HG02870 (cell line): Measurements from ENCODE around the gene USP3.
"Not testable (repeated sequence)": the region's sequence is repeated elsewhere in the genome, so short reads cannot be mapped to it uniquely, and the experiment has no call there.

Source experiments
- ATAC-seq: cut with Tn5 transposase; IDR thresholded peaks from one replicate; pipeline ENCODE4 v1.9.1; 2021; ENCODE audit warnings: mild to moderate bottlenecking, moderate library complexity; ENCODE audit not compliant: unreplicated experiment

Gene USP3

DNA sequence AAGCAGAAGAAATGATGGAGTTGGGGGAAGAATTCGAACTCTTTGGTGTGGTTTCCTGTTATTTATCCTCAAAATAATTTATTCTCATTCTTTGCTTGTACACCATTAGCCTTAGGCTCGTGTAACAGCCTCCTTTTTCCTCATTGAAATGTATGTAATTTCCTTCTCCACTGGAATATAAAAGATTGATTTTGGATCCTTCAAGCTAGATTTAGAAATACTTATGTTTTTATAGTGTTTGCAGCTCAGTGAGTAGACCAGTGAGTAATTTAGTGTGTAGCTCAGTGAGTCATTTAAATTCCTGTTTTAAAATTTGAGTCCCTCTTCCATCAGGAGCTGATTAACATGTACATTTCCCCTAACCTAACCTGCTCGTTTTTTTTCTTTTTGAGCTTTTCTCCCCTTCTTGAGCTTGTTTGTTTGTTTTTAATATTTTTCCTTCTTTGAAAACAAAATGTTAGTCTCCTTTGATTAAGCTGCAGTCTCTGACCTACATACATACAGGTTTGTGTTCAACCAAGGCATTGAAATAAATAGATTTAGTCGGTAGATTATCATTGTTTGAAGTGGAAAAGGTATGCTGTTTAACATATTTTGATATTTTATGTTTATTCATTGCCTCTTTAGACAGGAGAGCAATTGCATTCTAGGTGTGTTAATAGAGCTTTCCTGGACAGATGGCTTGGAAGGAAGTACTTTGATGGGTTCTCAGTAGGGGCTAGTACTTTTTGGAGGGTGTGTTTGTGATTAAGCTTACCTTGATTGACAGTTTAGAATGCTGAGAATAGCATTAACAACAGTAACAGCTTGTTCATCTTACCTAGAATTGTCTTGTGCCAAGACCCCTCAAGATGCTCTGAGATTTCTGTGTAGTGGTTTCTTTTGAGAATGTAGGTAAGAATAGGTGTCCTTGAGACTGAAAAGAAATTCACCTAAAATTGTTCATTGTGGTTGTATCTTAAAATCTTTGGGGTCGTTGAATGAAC lies 5.9 kb downstream of the USP3 start:
- ATAC-seq, result no peak

DNA sequence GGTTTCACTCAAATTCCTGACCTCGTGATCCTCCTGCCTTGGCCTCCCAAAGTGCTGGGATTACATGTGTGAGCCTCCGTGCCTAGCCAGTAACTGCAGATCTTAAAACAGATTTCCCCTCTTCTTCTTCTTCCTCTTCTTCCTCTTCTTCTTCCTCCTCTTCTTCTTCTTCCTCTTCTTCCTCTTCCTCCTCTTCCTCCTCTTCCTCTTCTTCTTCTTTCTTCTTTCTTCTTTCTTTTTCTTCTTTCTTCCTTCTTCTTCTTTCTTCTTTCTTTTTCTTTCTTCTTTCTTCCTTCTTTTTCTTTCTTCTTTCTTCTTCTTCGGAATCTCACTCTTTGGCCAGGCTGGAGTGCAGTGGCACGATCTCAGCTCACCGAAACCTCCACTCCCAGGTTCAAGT lies 7.8 kb downstream of the USP3 start:
- ATAC-seq, result no peak

DNA sequence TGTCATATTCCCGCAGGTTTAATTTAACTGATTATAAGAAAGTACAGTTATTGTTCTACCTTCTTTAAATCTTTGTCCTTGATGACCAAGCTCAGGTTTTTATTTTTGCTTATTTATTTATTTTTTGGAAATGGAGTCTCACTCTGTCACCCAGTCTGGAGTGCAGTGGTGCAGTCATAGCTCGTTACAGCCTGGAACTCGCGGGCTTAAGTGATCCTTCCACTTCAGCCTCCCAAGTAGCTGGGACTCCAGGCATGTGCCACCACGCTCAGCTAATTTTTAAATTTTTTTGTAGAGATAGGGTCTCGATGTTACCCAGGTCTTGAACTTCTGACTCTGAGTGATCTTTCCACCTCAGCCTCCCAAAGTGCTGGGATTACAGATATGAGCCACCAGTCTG lies 8.9 kb downstream of the USP3 start:
- ATAC-seq, result no peak

DNA sequence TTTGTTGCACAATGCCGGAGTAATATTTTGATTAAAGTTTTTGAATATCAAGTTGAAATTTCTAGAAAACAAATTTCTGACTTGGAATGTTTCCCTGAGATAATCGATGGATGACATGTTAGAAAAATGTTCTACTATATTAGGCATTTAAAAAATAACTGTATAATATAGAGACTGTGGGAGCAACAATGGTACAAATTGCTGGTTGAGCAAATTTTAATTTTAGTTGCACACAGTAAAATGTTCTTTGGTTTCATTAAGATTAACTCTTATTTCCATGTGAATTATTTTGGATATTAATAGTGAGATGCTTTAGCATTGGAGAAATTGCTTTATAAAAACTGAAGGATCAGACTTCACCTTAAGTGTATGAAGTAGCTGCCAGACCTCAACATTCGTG lies 9.3 kb downstream of the USP3 start:
- no peak for ATAC-seq

DNA sequence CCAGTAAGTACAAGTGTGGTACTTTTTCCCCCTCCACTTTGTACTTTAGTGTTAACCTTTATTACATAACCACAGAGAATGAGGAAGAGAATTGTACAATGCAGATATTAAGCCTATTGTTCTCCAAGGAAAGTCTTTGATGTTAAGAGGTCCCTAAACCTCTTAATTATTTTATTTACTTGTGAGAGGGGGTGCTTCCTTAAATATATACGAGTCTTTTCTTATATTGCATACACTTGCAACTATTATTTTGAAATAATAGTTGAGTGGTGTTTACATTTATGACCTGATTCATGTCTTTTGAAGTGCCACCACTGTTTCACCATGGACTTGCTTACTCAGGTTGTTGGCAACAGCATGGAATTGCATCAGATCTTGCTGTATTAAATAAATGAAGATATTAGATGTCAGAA lies 10.1 kb downstream of the USP3 start:
- ATAC-seq, result no peak

DNA sequence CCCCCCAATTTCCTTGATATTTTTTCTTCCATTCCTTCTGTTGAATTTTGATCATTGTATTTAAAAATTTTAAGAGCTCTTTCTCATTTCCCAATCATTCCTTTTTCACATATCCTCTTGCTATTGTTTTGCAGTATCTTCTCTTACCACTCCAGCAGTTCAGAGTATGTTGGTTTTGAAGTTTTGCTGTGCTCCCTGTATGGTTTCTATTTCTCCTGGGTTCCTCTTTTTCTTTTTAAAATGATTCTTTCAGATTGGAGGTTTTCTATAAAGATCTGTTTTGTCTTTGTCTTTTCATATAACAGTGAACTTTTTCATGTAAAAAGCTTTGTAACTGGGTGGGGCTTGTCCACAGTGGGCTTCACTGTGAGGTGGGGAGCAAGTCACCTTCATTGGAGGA lies 12.8 kb downstream of the USP3 start:
- ATAC-seq, result no peak

DNA sequence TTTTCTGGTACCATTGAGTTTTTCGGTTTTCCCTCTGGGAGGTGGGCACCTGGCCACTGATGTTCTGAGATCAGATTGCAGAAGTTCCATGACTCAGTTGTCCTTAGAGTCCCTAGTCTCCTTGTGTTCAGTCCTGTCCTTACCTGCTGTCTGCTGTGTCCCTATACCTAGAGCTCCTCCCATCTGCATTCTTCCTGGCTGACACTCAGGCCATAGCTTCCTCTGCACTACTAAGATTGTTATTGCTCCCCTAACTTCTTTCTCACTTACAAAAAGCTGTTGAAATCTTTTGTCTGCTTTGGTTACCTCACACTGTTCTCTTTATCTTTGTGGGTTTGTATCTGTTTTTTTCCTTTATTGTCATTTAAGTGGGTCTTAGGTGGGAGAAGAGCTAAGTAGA lies 13.2 kb downstream of the USP3 start:
- ATAC-seq, result no peak

DNA sequence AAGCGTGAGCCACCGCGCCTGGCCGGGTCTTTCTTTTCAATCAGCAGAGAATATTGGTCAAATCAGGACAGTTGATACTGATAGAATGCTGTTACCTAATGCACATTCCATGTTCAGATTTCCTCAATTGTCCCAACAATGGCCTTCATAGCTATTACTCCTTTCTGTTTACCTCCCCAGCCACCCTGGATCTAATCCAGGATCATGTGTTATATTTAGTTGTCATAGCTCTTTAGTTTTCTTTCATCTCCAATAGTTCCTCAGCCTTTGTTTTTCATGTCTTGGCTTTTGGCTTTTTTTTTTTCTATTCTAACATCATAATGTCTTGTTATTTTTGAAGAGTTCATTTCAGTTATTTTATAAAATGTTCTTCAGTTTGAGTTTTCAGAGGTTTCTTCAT lies 14.6 kb downstream of the USP3 start:
- no peak for ATAC-seq

DNA sequence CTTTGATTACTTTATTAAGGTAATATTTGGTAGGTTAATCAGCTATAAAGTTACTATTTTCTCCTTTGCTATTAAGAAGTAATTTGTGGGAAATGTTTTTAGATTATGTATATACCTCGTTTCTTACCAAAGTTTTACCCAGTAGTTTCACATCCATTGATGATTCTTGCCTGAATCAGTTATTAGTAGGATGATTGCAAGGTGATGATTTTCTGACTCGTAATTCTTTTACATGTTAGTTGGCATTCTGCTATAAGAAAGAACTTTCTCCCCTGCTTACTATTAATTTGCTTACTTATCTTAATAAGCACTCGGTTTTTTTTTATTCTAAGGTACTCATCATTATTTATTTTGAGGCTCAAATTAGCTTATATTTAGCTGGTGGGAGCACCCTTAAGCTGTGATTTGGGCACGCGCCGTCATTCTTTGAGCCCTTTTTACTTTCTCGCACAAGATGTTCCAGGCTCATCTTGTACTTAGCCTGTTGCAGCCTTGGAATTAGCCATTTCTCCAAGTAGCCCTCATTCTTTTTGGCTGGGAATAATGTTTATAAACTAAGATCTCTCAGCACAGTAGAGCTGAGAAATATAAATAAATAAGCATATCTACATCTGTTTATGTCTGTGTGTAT lies 15.3 kb downstream of the USP3 start:
- ATAC-seq, result no peak

DNA sequence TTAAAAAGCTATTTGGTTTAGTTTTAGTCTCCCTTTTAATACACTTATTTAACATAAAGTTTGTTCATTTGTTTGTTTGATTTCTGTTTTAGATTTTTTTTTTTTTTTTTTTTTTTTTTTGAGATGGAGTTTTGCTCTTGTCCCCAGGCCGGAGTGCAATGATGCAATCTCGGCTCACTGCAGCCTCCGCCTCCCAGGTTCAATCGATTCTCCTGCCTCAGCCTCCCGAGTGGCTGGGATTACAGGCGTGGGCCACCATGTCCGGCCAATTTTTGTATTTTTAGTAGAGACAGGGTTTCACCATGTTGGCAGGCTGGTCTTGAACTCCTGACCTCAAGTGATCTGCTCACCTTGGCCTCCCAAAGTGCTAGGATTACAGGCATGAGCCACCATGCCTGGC lies 16.1 kb downstream of the USP3 start:
- not testable (repeated sequence) for ATAC-seq

DNA sequence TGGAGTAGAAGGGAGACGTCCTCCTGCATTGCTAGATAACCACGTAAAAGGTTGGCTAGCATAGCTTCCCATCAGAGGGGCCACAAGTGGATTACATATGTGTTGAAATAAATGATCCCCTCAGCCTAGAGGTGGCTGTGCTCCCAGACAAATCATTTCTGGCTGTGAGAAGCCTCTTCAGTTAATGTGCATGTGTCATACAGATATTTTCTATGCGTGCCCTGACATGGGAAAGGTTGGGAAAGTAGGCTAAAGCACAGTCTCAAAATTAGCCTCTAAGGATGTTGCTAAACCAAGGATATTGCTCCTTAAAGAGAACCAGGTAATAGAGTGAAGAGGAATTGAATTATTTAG lies 17.8 kb downstream of the USP3 start:
- no peak for ATAC-seq

DNA sequence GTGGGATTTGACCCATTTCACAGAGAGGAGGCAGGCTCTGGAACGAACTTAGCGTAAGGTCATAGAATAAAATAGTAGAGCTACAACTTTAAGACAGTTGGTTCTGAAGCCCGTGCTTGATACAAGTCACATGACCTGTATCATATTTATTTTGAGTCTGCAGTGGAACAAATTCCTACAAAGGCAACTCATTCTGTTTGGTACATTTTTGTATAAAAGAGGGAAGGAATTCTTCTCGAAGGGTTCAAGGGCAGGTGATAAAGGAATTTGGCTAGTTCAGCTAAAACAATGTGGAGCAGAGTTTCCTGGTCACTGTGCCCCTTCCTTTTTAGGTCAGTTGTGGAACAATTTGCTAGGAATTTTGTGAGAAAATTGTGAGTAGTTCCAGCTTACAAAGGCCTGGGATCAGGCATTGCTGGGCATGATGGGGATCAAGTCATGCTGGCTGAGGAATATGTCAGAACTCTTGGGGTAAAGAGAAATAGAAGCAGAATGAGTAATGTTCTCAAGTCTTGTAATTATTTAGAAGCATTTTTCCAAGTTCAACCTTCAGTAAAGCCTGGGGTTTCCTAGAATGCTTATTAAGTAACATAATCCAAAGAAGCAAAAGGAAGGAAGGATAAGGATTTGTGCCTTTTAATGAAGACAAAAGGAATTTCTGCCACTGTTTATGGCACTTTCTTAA lies 19.1 kb downstream of the USP3 start:
- no peak for ATAC-seq

DNA sequence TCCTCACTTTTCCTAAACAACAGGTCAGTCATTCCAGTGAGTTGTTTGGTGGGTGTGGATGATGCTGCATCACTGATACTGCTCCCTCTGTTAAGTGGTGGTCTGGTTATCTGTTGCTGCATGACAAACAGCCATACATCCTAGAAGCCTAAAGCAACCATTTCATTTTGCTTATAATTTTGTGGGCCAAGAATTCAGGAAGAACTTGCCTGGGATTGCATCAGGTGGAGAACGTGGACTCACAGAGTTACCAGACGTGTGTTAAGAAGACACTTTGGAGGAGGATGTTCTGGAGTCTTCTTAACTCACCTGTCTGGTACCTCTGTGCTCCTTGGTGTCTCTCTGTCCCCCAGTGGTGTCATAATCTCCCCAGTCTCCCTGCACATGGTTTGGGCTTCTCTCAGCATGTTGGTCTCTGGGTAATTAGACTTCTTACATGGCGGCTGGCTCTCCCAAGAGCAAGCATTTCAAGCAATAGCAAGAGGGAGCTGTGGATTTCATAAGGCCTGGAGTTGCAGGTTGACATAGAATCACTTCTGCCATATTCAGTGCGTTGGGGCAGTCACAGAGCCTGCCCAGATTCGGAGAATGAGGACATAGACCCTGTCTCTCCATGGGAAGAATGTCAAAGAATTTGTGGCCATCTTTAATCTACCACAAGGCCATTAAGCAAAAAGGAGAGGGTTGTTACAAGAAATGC lies 20.1 kb downstream of the USP3 start:
- ATAC-seq, result no peak

DNA sequence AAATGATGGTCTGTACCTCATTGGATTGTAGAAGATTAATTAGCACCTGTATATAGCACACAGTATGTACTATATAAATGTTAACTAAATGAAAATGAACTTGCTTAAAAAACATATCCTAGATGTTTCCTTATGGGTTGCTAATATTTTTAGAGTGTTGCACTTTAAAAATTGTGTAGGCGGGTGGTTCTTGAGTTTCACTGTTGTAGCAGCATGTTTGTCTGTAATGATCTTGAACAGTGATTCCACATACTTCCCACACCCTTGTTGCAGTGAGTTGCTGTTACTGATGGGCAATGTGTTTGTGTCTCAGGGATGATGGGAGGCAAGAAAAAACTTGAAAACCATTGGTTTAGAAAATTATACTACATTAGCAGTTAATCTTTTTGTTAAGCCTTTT lies 22.0 kb downstream of the USP3 start:
- ATAC-seq, result no peak

DNA sequence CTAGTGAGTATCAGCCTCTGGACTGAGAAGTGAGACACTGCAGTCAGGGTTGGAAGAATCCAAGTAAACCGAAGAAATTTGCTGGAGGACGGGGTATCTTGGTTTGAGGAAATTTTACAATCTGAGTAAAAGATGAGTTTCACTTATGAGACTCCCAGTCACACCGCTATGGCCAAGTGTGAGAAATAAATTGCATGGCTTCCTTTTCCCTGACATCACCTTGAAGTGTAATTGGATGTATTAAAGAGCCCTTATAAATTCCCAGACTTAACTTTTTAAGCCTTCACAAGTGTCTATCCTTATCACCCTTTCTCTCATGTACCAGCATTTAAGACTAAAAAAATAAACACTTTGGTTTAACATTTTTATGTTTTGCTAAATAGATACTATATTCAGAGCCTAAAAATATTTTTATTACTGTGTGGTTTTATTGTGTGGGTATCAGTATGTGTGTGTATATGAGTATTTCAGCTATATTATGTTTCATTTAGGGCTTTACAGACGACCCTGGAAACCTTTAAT lies 23.8 kb downstream of the USP3 start:
- ATAC-seq, result no peak

DNA sequence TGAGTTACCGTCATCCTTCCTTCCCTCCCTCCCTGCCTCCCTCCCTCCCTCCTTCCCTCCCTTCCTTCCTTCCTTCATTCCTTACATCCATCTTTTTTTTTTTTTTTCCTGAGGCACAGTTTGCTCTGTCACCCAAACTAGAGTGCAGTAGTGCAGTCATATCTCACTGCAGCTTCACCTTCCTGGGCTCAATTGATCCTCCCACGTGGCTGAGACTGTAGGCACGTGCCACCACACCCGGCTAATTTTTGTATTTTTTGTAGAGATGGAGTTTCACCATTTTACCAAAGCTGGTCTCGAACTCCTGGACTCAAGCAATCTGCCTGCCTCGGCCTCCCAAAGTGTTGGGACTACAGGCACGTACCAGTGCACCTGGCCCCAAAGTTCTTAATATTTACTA lies 25.8 kb downstream of the USP3 start:
- ATAC-seq, result no peak

DNA sequence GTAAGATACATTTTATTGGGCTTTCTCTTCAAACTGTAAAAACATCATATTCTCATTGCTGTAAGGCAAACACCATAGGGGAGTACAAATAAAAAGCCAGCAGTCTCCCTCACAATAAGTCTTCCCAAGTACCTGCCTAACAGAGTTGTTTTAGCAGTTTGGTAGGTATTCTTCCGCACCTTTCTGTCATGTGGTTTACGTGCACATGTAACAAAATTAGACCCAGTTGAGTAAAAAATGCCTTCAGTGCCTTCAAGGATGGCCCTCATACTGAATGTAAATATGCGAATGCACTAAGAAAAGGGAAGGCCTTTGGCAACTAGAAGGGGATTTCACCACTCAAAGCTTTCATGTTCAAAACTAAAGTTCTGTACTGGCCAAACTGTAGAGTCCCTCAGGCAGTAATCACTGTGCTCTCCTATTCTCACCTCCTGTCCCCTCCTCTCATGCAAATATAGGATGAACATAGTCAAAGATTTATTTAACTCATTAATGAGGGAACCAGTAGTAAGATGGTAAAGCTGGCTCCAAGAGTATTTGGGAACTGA lies 26.4 kb downstream of the USP3 start:
- ATAC-seq, result no peak

DNA sequence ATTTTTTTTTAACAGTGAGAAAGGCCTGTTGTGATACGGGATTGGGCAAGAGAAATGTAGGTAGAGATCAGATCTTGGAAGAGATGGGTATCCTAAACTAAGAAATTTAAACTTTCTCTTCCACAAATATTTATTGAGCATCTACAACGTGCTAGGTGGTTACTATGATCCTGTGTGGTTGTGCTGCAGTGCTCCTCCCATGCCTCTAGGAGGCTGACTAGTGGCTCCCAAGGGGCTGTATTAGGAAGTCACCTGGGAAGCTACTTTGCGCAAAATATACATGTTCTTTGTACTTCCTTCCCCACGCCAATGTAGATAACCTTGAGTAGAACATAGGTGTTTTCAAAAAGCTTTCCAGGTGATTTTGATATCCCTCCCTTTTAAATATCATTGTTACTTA lies 27.2 kb downstream of the USP3 start:
- no peak for ATAC-seq

DNA sequence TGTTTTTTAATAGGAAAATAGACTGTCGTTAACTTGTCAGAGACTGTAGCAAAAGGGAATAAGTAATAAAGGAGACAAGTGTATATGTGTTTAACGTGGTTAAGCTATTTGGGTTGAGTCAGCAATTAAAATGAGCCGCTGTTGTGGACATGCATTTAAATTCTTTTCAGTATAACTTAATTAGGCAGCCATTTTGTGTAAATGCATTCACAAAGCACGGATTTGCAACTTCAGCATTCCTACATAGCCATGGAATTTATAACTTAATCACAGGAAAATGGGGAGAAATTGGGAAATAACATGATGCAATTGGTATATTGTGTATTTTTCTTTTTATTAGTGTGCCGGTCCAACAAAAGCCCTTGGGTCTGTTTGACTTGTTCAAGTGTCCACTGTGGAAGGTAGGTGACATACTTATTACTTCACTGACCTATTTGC lies 27.9 kb downstream of the USP3 start:
- no peak for ATAC-seq

DNA sequence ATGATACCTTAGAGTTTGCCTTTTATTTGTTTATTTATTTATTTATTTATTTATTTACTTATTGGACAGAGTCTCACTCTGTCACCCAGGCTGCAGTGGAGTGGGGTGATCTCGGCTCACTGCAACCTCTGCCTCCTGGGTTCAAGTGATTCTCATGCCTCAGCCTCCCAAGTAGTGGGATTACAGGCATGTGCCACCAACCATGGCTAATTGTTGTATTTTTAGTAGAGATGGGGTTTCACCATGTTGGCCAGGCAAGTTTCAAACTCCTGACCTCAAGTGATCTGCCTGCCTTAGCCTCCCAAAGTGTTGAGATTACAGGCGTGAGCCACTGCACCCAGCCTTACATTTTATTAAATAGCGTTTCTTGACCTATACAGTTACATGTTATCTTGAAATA lies 30.5 kb downstream of the USP3 start:
- ATAC-seq, result not testable (repeated sequence)

DNA sequence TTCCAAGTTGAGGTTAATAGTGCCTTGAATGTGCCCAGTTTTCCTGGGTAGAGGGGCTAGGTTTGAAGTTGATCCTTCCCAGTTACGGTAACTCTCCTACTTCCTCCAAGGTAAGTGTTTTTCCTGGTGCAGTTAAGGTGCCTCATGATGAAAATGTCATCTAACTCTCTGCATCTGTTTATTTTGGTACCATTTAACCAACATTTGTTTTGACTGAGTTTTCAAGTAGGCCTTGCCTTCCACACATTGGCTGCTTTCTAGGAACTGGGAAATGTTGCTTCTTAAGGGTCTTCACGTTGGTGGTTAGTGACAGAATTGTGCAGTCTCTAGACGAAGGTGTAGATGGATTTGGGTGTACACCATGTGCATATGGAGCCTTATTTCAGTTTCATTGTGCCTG lies 31.3 kb downstream of the USP3 start:
- ATAC-seq, result no peak
